Vagina (tissue), 2 donors: ENCODE data around the gene OR51S1. TPM values are rescaled to one million over a fixed set of nuclear protein-coding genes. Genes with fewer than 3 reads are reported as not detected.
"Not testable (repeated sequence)": the region's sequence is repeated elsewhere in the genome, so short reads cannot be mapped to it uniquely, and the experiment has no call there.

Experiments used
- DNase-seq, 2 donors: peaks; one replicate each; pipeline ENCODE4 v3.0.0-alpha.2; 2017; ENCODE audit errors: extremely low spot score in 2 of 2
- H3K27ac ChIP-seq: fragments of 200-600 bp; sonication (generic); one replicate; pipeline ENCODE4 v1.5.1; 2019
- H3K27me3 ChIP-seq: fragments of 200-600 bp; sonication (generic); one replicate; pipeline ENCODE4 v1.5.1; 2019
- H3K36me3 ChIP-seq, 2 donors: fragments of 200-600 bp; sonication (generic); one replicate each; pipeline ENCODE4 v1.5.1; 2017 to 2019
- H3K4me1 ChIP-seq: fragments of 200-600 bp; sonication (generic); one replicate; pipeline ENCODE4 v1.5.1; 2019
- H3K4me3 ChIP-seq, 2 donors: fragments of 200-600 bp; sonication (generic); 1 replicate in 1 of 2; 2 replicates in 1 of 2; pipeline ENCODE4 v1.5.1; 2016 to 2019
- H3K9me3 ChIP-seq: fragments of 200-600 bp; sonication (generic); one replicate; pipeline ENCODE4 v1.5.1; 2019
- POLR2A ChIP-seq, 2 donors: fragments of 450-650 bp; IDR thresholded peaks; one replicate each; pipeline ENCODE4 v1.6.1; 2017; ENCODE audit warnings: antibody characterized with exemption in 2 of 2, mild to moderate bottlenecking in 2 of 2, moderate library complexity in 2 of 2
- POLR2AphosphoS5 ChIP-seq, 2 donors: sonication (generic); formaldehyde crosslinking; IDR thresholded peaks; one replicate each; pipeline ENCODE4 v1.9.0; 2017; ENCODE audit warnings: antibody characterized with exemption in 2 of 2, mild to moderate bottlenecking in 2 of 2, low read depth in 1 of 2; ENCODE audit not compliant: insufficient read depth in 1 of 2
- intact Hi-C: fragments of 100-400 bp; cut with DNase I; formaldehyde crosslinking; loops from one replicate; pipeline ENCODE4 v1.15.1; 2023
- total RNA-seq: library from RNA; depleted of rRNA; stranded (reverse); fragments of >200 nt; gene quantifications from one replicate; pipeline ENCODE4 v1.2.3, GENCODE V29; 2016
- TF ChIP-seq, protein P1 (sequence below), 3 experiments: fragments of 450-650 bp in 2 of 3; fragments of 200-600 bp in 1 of 3; sonication (generic) in 1 of 3; IDR thresholded peaks; one replicate each; pipeline ENCODE4 v1.5.1; 2017 to 2019; ENCODE audit warnings: antibody characterized with exemption in 3 of 3, mild to moderate bottlenecking in 2 of 3, moderate library complexity in 2 of 3

The OR51S1 gene
- total RNA-seq, 1 donor from 2014 or later = not detected

- no peaks in the 10 kb centered on the region for H3K9me3 ChIP-seq
- no peaks in the 10 kb centered on the region for H3K4me1 ChIP-seq
- TF ChIP-seq POLR2A (IDR thresholded peaks at IDR 0.05) (no peak), POLR2AphosphoS5 (IDR thresholded peaks at IDR 0.05; ENCODE audit: insufficient read depth in 1 of 2, low read depth in 1 of 2) (no peak)
- TF ChIP-seq, protein P1, sequence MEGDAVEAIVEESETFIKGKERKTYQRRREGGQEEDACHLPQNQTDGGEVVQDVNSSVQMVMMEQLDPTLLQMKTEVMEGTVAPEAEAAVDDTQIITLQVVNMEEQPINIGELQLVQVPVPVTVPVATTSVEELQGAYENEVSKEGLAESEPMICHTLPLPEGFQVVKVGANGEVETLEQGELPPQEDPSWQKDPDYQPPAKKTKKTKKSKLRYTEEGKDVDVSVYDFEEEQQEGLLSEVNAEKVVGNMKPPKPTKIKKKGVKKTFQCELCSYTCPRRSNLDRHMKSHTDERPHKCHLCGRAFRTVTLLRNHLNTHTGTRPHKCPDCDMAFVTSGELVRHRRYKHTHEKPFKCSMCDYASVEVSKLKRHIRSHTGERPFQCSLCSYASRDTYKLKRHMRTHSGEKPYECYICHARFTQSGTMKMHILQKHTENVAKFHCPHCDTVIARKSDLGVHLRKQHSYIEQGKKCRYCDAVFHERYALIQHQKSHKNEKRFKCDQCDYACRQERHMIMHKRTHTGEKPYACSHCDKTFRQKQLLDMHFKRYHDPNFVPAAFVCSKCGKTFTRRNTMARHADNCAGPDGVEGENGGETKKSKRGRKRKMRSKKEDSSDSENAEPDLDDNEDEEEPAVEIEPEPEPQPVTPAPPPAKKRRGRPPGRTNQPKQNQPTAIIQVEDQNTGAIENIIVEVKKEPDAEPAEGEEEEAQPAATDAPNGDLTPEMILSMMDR (IDR thresholded peaks at IDR 0.05) = no peak
- H3K36me3 ChIP-seq = no peaks in the 10 kb centered on the region
- no peaks in the 10 kb centered on the region for H3K27me3 ChIP-seq
- no peak overlapping the region for H3K27ac ChIP-seq
- intact Hi-C loops = no loop called here
- H3K4me3 ChIP-seq = no peak overlapping the region
- no peak for DNase-seq
Measured at GRCh38 chr11:4809246-4809645, 39.8 kb downstream of the OR51S1 start.

- H3K27ac ChIP-seq = no peak overlapping the region
- no peak for DNase-seq
- H3K9me3 ChIP-seq = no peaks in the 10 kb centered on the region
- H3K4me3 ChIP-seq = no peak overlapping the region
- intact Hi-C loops = no loop called here
- no peaks in the 10 kb centered on the region for H3K36me3 ChIP-seq
- TF ChIP-seq, protein P1 (IDR thresholded peaks at IDR 0.05) = no peak
- TF ChIP-seq POLR2A (IDR thresholded peaks at IDR 0.05) (no peak), POLR2AphosphoS5 (IDR thresholded peaks at IDR 0.05; ENCODE audit: insufficient read depth in 1 of 2, low read depth in 1 of 2) (no peak)
- H3K4me1 ChIP-seq = no peaks in the 10 kb centered on the region
- no peaks in the 10 kb centered on the region for H3K27me3 ChIP-seq
Measured at GRCh38 chr11:4808476-4808875, 40.5 kb downstream of the OR51S1 start.

DNA sequence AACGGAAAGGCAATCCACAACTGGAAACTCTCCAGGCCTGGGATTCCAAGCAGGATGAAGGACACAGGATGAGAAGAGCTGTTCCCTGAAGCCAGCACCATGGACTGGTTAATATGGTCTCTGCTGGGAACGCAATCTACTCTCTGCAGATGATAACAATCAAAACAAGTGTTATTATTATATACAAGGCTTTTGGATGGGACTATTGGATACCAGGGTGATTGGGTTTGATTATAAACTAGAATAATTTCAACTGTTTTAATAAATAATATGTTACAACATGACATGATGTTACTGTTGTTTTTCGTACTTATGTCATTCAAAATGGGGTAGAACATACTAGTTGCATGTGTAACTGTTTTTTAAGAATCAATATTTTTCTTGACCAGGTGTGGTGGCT, 44.7 kb downstream of the OR51S1 start, which contains the start of gene OR52R1:
Gene OR52R1, minus strand, starts transcription at position 101 of the 400 bp plus-strand sequence. Its CDS starts 0 bp downstream, at position 101.
- no peak for TF ChIP-seq POLR2A (IDR thresholded peaks at IDR 0.05)
- TF ChIP-seq POLR2AphosphoS5 (IDR thresholded peaks at IDR 0.05; ENCODE audit: insufficient read depth in 1 of 2, low read depth in 1 of 2) = no peak
- TF ChIP-seq, protein P1 (IDR thresholded peaks at IDR 0.05) = no peak
- H3K27me3 ChIP-seq = no peaks in the 10 kb centered on the region
- no peak within 1 kb of the TSS for H3K4me3 ChIP-seq
- H3K27ac ChIP-seq = no peak within 1 kb of the TSS
- H3K9me3 ChIP-seq = no peaks in the 10 kb centered on the region
- H3K4me1 ChIP-seq = no peaks in the 10 kb centered on the region
- no peaks in the 10 kb centered on the region for H3K36me3 ChIP-seq
- no peak for DNase-seq
- intact Hi-C loops = no loop called here

DNA sequence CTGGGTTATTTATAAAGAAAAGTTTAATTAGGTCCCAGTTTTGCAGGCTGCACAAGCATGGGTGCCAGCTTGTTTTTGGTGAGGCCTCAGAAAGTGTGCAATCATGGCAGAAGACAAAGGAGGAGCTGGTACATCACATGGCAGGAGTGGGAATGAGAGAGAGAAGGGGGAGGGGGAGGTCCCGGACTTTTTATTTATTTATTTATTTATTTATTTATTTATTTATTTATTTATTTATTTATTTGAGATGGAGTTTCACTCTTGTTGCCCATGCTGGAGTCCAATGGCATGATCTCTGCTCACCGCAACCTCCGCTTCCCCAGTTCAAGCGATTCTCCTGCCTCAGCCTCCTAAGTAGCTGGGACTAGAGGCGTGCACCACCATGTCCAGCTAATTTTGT, 47.7 kb downstream of the OR51S1 start:
- H3K27me3 ChIP-seq, H3K4me3 ChIP-seq, H3K36me3 ChIP-seq, intact Hi-C loops, H3K27ac ChIP-seq, DNase-seq, H3K4me1 ChIP-seq, H3K9me3 ChIP-seq: not testable (repeated sequence)

GRCh38 chr11:4798427-4799183, 50.4 kb downstream of the OR51S1 start:
- Histone ChIP-seq H3K27ac (no peak overlapping the region), H3K27me3 (no peaks in the 10 kb centered on the region), H3K36me3 (no peaks in the 10 kb centered on the region), H3K4me1 (no peaks in the 10 kb centered on the region), H3K4me3 (no peak overlapping the region), H3K9me3 (no peaks in the 10 kb centered on the region)
- intact Hi-C loops = no loop called here
- no peak for TF ChIP-seq POLR2AphosphoS5 (IDR thresholded peaks at IDR 0.05; ENCODE audit: insufficient read depth in 1 of 2, low read depth in 1 of 2)
- TF ChIP-seq, protein P1 (IDR thresholded peaks at IDR 0.05) = no peak
- no peak for TF ChIP-seq POLR2A (IDR thresholded peaks at IDR 0.05)
- DNase-seq = no peak

Other genes with a start within 250 kb of the OR51S1 start
- gene TRIM68, start 241.0 kb downstream of the OR51S1 start, total RNA-seq = 9.6 TPM
- not detected for gene OR51D1, start 211.7 kb downstream of the OR51S1 start, total RNA-seq
- 0.25 TPM for gene OR51E1, start 205.2 kb downstream of the OR51S1 start, total RNA-seq
- gene OR51E2, start 151.4 kb downstream of the OR51S1 start, total RNA-seq = 0.98 TPM
- gene MMP26, start 144.4 kb downstream of the OR51S1 start, total RNA-seq = not detected
- gene OR51F1, start 79.3 kb downstream of the OR51S1 start, total RNA-seq = not detected
- gene OR52R1, start 44.8 kb downstream of the OR51S1 start, total RNA-seq = not detected
- not detected for gene OR51F2, start 27.9 kb downstream of the OR51S1 start, total RNA-seq
- not detected for gene OR51T1, start 32.7 kb upstream of the OR51S1 start, total RNA-seq
- gene OR51A7, start 54.6 kb upstream of the OR51S1 start, total RNA-seq = not detected
- gene OR51G2, start 70.1 kb upstream of the OR51S1 start, total RNA-seq = not detected
- not detected for gene OR51G1, start 75.1 kb upstream of the OR51S1 start, total RNA-seq
- not detected for gene OR51A4, start 98.4 kb upstream of the OR51S1 start, total RNA-seq
- not detected for gene OR51A2, start 106.5 kb upstream of the OR51S1 start, total RNA-seq
- gene OR51L1, start 145.6 kb upstream of the OR51S1 start, total RNA-seq = not detected
- gene OR52J3, start 197.3 kb upstream of the OR51S1 start, total RNA-seq = not detected
- not detected for gene OR52E2, start 210.4 kb upstream of the OR51S1 start, total RNA-seq
- gene OR52E1, start 220.4 kb upstream of the OR51S1 start, total RNA-seq = not detected